ENCODE results near the gene ZNF19.

Gene ZNF19

GRCh38 chr16:71424626-71425025, 64.5 kb downstream of the ZNF19 start:
- DNase-seq, result no peak
- TF ChIP-seq POLR2A (IDR thresholded peaks at IDR 0.05; ENCODE audit: low read length) (no peak), GATA1 (IDR thresholded peaks at IDR 0.05; ENCODE audit: low read depth, low read length) (no peak)

- no peak for DNase-seq
- TF ChIP-seq GATA1 (IDR thresholded peaks at IDR 0.05; ENCODE audit: low read depth, low read length), result no peak
- TF ChIP-seq POLR2A (IDR thresholded peaks at IDR 0.05; ENCODE audit: low read length), result no peak
Measured at GRCh38 chr16:71423865-71424264, 65.3 kb downstream of the ZNF19 start.
